A673 (cell line): Measurements from ENCODE around the gene RIPK1.

Source experiments
- EZH2 ChIP-seq: fragments of 200-600 bp; sonication (generic); IDR thresholded peaks from 2 replicates; pipeline ENCODE4 v1.6.1; 2017; ENCODE audit warnings: borderline replicate concordance, low read depth, mild to moderate bottlenecking, mixed read lengths, antibody characterized with exemption, low read length; ENCODE audit not compliant: poor library complexity, severe bottlenecking
- TF ChIP-seq, protein P1 (sequence below): fragments of 300-800, 200-600 bp; sonication (generic); conservative IDR thresholded peaks from 2 replicates; pipeline ENCODE4 v1.5.1; 2017; ENCODE audit warnings: low read depth, mild to moderate bottlenecking, antibody characterized with exemption, low read length, moderate library complexity, mixed read lengths

DNA sequence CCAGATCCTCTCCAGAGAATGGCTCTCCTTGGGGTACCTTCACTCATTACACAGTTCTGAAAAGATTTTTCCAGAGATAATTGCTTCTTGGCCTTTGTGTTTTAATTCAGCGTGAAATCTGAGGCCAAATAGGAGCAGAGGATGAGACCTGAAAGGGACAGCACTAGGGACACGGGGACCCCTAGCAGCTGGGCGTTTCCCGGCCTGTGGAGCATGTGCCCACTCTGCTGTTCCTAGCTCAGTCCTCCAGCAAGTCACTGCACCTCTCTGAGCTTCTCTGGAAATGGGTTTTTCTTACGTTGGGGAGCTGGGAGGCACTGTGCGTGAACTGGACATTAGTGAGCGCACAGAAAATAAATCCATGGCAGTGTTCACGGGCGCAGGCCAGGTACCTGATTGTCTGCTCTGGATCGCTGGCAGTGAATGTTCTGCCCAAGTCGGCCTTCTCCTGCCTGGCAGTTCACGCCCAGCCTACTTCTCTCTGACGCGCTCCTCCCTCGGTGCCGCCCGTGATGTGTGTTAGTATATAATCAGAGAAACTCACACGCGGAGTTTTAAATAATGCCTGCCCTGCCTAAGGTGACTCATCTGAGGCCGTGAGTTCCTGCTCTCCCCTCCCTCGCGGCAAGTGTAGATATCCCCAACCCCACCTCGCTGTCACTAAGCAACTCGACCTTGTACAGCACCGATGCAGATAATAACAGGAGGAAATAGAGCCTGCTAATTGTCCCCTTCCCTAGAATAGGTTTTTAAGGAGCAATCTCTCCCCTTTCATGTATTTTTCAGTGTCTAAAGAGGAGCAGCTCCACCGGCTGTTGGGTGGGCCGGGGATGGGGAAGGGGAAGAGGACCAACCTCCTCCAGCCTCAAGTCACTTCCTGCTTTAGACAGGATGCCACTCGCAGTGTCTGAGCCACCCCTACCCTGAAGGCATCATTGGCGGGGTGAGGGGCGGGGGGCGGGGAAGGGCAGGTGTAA lies 91.8 kb downstream of the RIPK1 start:
- no peak for TF ChIP-seq EZH2
- TF ChIP-seq, protein P1, sequence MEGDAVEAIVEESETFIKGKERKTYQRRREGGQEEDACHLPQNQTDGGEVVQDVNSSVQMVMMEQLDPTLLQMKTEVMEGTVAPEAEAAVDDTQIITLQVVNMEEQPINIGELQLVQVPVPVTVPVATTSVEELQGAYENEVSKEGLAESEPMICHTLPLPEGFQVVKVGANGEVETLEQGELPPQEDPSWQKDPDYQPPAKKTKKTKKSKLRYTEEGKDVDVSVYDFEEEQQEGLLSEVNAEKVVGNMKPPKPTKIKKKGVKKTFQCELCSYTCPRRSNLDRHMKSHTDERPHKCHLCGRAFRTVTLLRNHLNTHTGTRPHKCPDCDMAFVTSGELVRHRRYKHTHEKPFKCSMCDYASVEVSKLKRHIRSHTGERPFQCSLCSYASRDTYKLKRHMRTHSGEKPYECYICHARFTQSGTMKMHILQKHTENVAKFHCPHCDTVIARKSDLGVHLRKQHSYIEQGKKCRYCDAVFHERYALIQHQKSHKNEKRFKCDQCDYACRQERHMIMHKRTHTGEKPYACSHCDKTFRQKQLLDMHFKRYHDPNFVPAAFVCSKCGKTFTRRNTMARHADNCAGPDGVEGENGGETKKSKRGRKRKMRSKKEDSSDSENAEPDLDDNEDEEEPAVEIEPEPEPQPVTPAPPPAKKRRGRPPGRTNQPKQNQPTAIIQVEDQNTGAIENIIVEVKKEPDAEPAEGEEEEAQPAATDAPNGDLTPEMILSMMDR, result no peak
